Transverse colon (tissue), 3 donors: ENCODE data around the gene EEF1AKMT4.

Experiments used
- CTCF ChIP-seq, 5 experiments: fragments of 200-600 bp in 3 of 5; fragments of 450-650 bp in 2 of 5; sonication (generic) in 3 of 5; IDR thresholded peaks; 1 replicate in 2 of 5; 2 replicates in 3 of 5; pipeline ENCODE4 v1.5.1; 2016 to 2017; ENCODE audit warnings: antibody characterized with exemption in 5 of 5, inconsistent platforms in 3 of 5, mild to moderate bottlenecking in 2 of 5, moderate library complexity in 1 of 5
- EP300 ChIP-seq: sonication (generic); formaldehyde crosslinking; IDR thresholded peaks from one replicate; pipeline ENCODE4 v1.6.1; 2017; ENCODE audit warnings: antibody characterized with exemption, low read depth

GRCh38 chr3:184211297-184211696 lies 38.2 kb upstream of the EEF1AKMT4 start:
- no peak for TF ChIP-seq CTCF (IDR thresholded peaks at IDR 0.05)
- no peak for TF ChIP-seq EP300
